ENCODE results near the gene NUTM2B. TPM values are rescaled to one million over a fixed set of nuclear protein-coding genes. Genes with fewer than 3 reads are reported as not detected.
"Not testable (repeated sequence)": the region's sequence is repeated elsewhere in the genome, so short reads cannot be mapped to it uniquely, and the experiment has no call there.

The NUTM2B gene
- total RNA-seq, 6 donors from 2014 or later, result 0.33 to 6.3 (median 2.4) TPM

- not testable (repeated sequence) for H3K36me3 ChIP-seq; ATAC-seq (ENCODE audit: low FRiP score in 2 of 2); H3K27ac ChIP-seq; H3K9me3 ChIP-seq; DNase-seq; H3K27me3 ChIP-seq; H3K4me1 ChIP-seq; H3K4me3 ChIP-seq
- 57 to 90% methylated on average over 2 to 3 of the region's 5 CpGs for WGBS, 2 donors
These were observed 5.9 kb upstream of the NUTM2B start for GRCh38 chr10:79697141-79697540.

- 90 to 95% methylated on average over 16 to 19 of the region's 37 CpGs for WGBS, 2 donors
- H3K36me3 ChIP-seq; ATAC-seq (ENCODE audit: low FRiP score in 2 of 2); H3K4me3 ChIP-seq; H3K9me3 ChIP-seq; H3K27me3 ChIP-seq; H3K27ac ChIP-seq; H3K4me1 ChIP-seq: not testable (repeated sequence)
- peak in 1 of 2 donors; percentile 71 for DNase-seq
These were observed 2.6 kb upstream of the NUTM2B start for GRCh38 chr10:79700381-79700944.

DNA sequence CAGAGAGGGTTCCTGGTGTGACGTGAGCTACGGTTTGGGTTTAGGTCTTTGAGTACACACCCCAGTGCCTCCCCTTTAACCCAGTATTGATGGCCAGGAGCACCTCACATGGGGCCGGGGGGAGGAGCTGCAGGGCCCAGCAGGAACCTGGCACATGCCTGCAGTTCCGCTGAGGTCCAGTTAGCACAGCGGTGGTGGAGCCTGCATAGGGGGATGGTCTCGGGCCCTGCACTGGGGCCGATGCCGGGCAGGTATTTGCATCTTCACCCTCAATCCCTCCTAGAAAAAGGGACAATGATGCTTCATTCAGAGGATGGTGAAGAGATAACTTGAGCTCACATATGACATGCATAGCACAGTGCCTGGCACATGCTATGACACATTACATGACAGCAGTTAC lies 4.0 kb downstream of the NUTM2B start:
- WGBS, 2 donors, result no CpG with 5 or more reads among the region's 8 CpGs
- not testable (repeated sequence) for H3K27ac ChIP-seq; H3K9me3 ChIP-seq; H3K4me1 ChIP-seq; H3K27me3 ChIP-seq; H3K36me3 ChIP-seq; ATAC-seq (ENCODE audit: low FRiP score in 2 of 2); H3K4me3 ChIP-seq
- peak in 1 of 2 donors; percentile 53 for DNase-seq

- H3K27ac ChIP-seq; H3K4me1 ChIP-seq; DNase-seq; H3K27me3 ChIP-seq; ATAC-seq (ENCODE audit: low FRiP score in 2 of 2); H3K4me3 ChIP-seq; H3K9me3 ChIP-seq; H3K36me3 ChIP-seq: not testable (repeated sequence)
- WGBS, 2 donors, result no CpG with 5 or more reads among the region's 3 CpGs
These were observed 11.9 kb downstream of the NUTM2B start for GRCh38 chr10:79714976-79715375.

GRCh38 chr10:79716917-79717579 lies 14.0 kb downstream of the NUTM2B start:
- not testable (repeated sequence) for H3K4me1 ChIP-seq; H3K4me3 ChIP-seq; H3K27ac ChIP-seq; ATAC-seq (ENCODE audit: low FRiP score in 2 of 2); H3K9me3 ChIP-seq; H3K27me3 ChIP-seq; DNase-seq; H3K36me3 ChIP-seq
- WGBS, 2 donors, result 68% methylated on average over 4 of the region's 4 CpGs; no CpG with 5 or more reads in 1 of the 2 donors

GRCh38 chr10:79720000-79720399 lies 17.0 kb downstream of the NUTM2B start:
- not testable (repeated sequence) for H3K27me3 ChIP-seq; DNase-seq; H3K4me1 ChIP-seq; H3K36me3 ChIP-seq; H3K4me3 ChIP-seq; H3K27ac ChIP-seq; H3K9me3 ChIP-seq; ATAC-seq (ENCODE audit: low FRiP score in 2 of 2)
- no CpG with 5 or more reads among the region's 4 CpGs for WGBS, 2 donors

GRCh38 chr10:79726620-79727019 lies 23.6 kb downstream of the NUTM2B start:
- H3K4me3 ChIP-seq; H3K36me3 ChIP-seq; H3K27me3 ChIP-seq; DNase-seq; H3K9me3 ChIP-seq; H3K4me1 ChIP-seq; ATAC-seq (ENCODE audit: low FRiP score in 2 of 2); H3K27ac ChIP-seq: not testable (repeated sequence)
- WGBS, 2 donors, result 70% methylated on average over 1 of the region's 1 CpG; no CpG with 5 or more reads in 1 of the 2 donors

DNA sequence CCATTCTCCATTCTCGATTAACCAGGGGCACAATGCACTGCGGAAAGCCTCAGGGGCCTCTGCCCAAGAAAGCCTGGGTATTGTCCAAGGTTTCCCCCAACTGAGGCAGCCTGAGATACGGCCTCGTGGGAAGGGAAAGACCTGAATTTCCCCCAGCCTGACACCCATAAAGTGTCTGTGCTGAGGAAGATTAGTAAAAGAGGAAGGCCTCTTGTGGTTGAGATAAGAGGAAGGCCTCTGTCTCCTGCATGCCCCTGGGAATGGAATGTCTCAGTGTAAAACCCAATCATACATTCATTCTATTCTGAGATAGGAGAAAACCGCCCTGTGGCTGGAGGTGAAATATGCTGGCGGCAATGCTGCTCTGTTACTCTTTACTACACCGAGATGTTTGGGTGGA lies 41.8 kb downstream of the NUTM2B start:
- not testable (repeated sequence) for H3K9me3 ChIP-seq; ATAC-seq (ENCODE audit: low FRiP score in 2 of 2); H3K27ac ChIP-seq; DNase-seq; H3K4me3 ChIP-seq; H3K4me1 ChIP-seq; H3K27me3 ChIP-seq; H3K36me3 ChIP-seq
- no CpG with 5 or more reads among the region's 7 CpGs for WGBS, 2 donors

DNA sequence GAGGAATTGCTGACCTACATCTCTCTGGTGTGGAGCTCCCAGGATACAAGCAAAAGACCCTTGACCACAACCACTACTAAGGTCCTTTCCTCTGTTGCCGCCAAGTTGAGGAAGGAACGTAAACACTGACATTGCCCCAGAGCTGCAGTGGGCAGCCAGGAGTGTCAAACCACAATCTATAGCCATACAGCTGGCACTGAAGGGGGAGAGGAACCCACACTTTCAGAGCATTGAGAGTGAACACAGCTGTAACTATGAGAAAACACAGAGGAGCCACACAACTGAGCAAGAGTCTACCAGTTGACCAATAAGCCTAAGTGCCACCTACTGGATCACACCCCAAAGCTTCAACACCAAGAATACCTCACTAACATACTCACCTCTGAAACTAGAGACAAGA lies 45.5 kb downstream of the NUTM2B start:
- not testable (repeated sequence) for H3K9me3 ChIP-seq; ATAC-seq (ENCODE audit: low FRiP score in 2 of 2); H3K4me3 ChIP-seq; H3K27ac ChIP-seq; H3K4me1 ChIP-seq; H3K36me3 ChIP-seq; H3K27me3 ChIP-seq; DNase-seq
- no CpG with 5 or more reads among the region's 2 CpGs for WGBS, 2 donors

- not testable (repeated sequence) for DNase-seq; ATAC-seq (ENCODE audit: low FRiP score in 2 of 2); H3K4me1 ChIP-seq; H3K36me3 ChIP-seq; H3K9me3 ChIP-seq; H3K4me3 ChIP-seq; H3K27ac ChIP-seq; H3K27me3 ChIP-seq
These were observed 50.6 kb downstream of the NUTM2B start for GRCh38 chr10:79753601-79754000.

DNA sequence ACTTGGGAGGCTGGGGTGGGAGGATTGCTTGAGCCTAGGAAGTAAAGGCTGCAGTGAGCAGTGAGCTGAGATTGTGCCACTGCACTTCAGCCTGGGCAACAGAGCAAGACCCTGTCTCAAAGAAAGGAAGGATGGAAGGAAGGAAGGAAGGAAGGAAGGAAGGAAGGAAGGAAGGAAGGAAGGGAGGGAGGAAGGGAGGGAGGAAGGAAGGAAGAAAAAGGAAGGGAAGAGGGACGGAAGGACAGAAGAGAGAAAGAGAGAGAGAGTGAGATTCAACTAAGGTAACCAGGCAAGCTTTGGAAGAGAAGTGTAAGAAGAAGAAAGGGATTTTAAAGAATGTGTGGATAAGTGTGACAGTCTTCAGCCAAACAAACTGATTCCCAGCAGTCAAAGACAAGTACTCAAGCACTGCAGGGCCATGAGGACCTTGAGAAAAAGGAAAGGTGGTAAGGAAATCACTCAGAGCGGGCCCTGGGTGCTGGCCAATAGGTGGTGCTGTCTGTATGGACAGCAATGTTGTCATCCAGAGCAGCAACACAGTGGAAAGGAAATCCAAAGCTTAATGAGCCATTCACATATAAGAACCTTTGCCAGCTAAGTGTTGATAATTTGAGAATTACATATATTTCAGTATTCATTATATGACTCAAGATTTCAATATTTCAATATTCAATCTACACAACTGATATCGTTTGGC lies 55.4 kb downstream of the NUTM2B start:
- H3K36me3 ChIP-seq; DNase-seq; H3K4me3 ChIP-seq; H3K27me3 ChIP-seq; H3K9me3 ChIP-seq; H3K27ac ChIP-seq; H3K4me1 ChIP-seq; ATAC-seq (ENCODE audit: low FRiP score in 2 of 2): not testable (repeated sequence)
- 55 to 78% methylated on average over 2 to 3 of the region's 3 CpGs for WGBS, 2 donors
